Measurements from ENCODE around the gene SECISBP2. TPM values are rescaled to one million over a fixed set of nuclear protein-coding genes. Genes with fewer than 3 reads are reported as not detected.

The SECISBP2 gene
- total RNA-seq, 1 donor from 2014 or later, result 103 TPM

DNA sequence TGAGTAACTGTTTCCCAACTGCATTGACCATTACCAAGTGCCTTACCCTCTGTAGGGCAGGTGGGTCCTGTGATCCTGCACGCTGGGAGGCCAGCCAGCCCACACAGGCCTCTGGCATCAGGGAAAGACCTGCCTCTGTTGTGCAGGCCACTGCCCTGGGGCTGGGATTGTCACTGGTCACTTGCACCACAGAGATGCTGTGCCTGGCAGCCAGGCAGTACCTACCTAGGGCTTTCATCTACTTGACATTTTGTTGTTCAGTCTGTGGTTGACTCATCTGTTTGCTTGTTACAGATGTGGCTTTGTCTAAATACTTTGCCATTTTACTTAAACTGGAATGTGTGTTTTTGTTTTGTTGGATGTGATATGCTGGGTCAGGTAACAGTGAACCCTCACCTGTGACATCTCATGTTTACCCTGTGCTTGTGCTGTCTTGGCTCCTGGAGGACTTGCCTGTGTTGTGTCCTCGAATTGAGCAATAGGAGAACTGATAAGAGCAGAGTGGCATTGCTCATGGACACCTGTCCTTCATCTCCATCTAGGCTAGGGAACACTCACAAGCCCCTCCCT lies 32.8 kb downstream of the SECISBP2 start:
- no peak for DNase-seq (ENCODE audit: low spot score)

DNA sequence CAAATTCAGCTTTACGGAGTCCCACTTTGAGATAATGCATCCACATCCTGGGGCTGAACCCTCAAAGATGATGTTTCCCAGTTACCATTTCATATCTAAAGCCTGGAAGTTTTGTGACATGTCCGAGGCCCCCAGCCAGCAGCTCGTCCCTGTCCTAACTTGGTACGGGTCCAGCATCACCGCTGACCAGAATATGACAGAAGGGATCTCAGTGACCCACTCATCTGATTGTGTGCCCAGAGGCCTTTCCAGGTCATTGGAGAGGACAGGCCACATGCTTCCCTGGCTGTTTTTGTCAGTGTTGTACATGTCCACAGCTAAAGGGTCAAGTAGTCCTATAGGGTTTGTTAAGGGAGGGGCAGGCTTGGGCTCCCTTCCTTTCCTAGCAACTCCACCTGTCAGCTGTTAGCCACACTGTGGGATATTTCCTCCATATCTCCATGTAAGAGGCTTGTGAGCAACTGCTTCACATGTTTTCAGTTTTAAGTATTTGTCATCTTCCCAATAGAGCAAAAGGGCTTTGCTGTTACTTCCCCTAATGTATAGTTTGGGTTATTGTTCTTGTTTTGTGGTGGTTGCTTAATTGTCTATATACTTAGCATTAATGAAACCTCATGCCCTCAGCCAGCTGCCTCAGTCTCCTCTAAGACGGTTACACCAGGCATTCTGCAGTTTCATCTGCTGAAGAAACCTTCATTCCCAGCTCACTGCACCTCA lies 33.4 kb downstream of the SECISBP2 start:
- DNase-seq (ENCODE audit: low spot score), result no peak

DNA sequence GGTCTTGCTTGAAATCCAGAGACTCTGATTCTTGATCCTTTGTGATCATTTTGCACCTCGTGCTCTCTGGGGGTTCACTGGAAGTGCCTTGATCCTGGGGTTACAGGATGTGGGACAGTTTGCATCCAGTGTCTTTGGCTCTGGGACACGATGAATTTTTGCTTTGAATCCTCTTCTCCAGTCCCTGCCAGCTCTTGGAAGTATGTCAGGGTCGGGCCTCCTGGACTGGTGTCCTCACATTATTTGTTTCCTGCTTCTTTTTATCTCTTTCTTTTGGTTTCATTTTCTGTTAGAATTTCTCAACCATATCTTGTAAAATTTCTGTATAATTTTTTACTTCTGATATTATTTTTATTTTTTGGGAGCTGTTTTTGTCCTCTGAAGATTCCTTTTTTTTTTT lies 34.2 kb downstream of the SECISBP2 start:
- DNase-seq (ENCODE audit: low spot score), result no peak

DNA sequence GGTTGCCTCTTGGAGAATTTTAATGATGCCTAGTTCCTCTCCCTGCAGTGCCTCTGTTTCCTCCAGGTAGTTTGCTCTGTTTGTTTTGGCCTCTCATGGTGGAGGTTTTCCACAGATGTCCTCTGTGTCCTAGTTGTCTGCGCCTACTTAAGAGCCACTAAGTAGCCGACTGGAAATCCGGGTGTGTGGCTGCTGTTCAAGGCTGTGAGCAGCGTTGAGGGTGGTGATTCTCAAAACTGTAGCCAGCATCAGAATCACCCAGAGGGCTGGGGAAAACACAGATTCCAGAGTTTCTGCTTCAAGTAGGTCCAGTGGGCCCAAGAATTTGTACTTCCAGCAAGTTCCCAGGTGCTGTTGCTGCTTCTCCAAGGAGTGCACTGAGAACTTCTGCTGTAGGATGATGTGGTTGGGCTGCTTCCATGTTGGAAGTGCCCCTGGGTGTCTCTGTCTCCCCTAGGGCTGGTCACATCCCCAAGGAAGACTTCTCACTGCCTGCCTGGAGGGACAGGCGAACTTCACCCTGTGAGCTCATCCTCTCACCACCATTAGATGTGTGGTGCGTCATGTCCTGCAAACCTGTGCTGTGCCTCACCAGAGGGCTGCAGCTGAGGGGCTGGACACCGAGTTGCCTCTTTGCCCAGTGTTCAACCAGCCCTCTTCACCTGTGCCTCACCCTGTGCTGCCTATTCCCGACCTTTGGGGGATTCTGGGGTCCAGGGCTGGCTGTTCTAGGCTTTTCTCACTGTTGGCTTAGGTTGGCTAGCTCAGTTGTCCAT lies 34.8 kb downstream of the SECISBP2 start:
- no peak for DNase-seq (ENCODE audit: low spot score)

DNA sequence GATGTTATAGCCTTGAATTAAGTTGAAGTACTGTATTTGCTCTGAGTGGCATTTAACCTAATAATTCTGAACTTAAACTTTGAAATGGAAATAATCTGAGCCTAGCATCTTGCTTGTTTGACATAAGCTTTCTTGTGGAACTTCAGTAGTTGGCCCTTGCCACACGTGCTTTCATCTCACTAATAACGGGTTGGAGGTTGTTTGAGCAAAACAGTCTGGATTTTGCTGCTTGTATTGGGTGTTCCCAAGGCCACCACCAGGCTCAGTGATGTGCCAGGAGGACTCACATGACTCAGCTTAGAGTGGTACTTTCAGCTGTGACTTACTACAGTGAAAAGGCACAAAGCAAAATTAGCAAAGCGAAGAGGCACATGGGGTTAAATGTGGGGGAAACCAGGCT lies 35.7 kb downstream of the SECISBP2 start:
- DNase-seq (ENCODE audit: low spot score), result no peak

DNA sequence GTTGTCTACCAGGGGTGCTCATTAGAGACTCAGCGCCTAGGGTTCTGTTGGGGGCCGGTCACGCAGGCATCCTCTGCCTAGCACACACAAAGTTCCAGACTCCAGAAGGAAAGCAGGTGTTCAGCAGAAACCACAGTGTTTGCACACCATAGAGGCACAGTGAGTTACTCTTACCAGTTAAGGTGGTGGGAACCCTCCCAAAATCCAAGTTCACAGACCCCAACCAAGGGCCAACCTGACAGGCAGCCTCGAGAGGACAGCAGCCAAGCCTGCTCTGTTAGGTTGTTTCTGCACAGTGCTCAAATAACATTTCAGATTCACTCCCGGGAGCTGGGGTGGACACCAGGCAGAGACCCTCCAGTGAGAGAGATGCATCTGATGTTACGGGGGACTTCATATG lies 36.2 kb downstream of the SECISBP2 start:
- no peak for DNase-seq (ENCODE audit: low spot score)

DNA sequence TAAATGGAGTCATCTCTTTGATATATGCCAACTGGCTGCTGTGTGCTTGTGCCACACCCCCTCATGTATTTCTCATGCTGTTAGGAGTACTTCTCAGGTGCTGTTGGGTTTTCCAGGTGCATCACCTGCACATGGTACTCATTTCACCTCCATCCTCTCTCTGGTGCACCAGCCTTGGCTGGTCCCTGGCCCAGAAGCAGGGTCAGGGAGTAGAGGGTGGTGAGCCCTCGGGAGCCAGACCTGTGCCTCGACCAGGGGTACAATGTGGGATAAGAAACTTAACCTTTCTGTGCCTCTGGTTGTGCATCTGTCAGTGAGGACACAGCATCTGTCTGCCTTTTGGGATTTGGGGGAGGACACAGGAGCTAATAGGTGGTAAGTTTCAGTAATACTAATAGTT lies 38.5 kb downstream of the SECISBP2 start:
- DNase-seq (ENCODE audit: low spot score), result no peak

DNA sequence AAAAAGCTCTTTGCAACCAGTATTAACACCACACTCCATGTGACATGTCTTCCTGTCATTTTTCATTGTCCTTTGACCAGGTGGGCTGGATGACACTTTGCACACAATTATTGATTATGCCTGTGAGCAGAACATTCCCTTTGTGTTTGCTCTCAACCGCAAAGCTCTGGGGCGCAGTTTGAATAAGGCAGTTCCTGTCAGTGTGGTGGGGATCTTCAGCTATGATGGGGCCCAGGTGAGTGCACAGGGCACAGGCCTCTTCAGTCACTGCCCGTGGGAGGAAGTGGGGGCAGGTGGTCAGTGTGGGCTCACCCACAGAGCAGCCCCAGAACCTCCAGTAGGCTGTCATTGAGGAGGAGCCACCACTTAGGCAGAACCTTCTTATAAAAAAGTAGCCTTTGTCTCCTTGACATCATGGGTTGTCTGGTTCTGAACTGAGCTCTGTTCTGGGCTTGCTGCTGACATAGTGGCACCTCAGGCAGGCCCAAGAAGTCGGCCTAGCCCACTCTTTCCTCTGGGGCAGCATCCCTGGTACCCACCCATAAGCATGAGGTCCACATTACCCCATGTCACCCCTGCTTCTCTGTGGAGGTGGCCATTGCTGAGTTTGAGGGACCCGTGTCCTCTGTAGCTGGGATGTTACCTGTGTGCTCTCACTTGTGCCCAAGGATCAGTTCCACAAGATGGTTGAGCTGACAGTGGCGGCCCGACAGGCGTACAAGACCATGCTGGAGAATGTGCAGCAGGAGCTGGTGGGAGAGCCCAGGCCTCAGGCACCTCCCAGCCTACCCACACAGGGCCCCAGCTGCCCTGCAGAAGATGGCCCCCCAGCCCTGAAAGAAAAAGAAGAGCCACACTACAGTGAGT lies 39.3 kb downstream of the SECISBP2 start:
- no peak for DNase-seq (ENCODE audit: low spot score)

DNA sequence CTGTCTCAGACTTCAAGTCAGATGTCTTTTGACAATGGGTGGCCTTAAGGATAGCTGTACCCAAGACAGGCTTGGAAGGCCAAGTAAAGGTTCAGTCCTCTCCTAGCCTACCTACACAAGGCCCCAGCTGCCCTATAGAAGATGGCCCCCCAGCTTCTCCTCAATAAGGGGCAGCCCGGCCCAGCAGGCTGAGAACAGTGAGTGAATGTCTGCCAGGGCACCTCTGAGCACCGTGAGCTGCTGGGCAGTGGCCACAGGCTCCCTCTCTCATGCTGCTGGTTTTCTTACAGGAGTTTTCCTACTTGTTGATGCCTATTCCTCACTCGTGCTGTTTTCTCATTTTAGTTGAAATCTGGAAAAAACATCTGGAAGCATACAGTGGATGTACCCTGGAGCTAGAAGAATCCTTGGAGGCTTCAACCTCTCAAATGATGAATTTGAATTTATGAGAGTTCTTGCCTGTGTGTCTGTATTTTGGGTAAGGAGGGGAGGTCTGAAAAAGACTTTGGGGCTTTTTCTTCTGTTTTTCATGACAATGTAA lies 40.1 kb downstream of the SECISBP2 start:
- DNase-seq (ENCODE audit: low spot score), result no peak

DNA sequence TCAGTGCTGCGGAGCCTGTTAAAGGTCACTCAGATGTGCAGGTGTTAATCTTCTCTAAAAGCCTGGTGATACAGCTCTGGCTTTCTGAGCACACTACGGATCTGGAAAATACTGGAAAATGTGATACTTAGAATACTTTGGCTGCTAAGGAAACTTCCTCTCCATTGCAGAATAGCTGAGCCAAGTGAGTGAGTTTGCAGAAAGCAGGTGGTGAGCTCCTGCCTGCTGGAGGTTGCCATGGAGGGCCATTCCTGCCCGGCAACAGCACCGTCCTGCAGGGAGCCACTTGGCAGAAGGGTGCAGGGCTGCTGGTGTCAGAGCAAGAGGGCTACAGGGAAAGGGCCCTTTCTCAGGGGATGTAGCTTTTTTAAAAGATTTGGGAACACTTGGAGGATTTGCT lies 40.7 kb downstream of the SECISBP2 start:
- peak; percentile 24 for DNase-seq (ENCODE audit: low spot score)

DNA sequence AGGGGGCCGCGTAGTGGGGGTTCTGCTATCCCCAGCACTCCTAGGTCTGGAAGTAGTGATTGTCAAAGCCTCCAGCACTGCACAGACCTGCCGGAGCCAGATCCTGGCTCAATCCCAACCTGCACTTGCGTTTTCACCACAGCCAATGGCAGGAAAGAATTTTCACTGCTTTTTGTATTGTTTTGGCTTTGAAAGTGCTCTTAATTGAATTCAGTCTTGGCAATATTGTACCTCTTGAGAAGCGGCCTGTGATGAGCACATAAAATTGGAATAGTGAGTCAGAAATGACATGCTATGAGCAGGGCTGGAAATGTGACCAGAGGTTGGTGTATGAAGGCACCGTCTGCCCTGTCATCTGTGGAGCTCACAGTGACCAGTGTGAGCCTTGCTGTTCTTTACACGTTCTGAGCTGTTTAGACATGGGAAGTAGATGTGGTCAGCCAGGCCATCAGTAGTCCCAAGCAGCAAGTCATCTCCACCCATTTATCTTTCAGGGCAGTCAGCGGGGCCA lies 41.5 kb downstream of the SECISBP2 start:
- DNase-seq (ENCODE audit: low spot score), result peak; percentile 30

DNA sequence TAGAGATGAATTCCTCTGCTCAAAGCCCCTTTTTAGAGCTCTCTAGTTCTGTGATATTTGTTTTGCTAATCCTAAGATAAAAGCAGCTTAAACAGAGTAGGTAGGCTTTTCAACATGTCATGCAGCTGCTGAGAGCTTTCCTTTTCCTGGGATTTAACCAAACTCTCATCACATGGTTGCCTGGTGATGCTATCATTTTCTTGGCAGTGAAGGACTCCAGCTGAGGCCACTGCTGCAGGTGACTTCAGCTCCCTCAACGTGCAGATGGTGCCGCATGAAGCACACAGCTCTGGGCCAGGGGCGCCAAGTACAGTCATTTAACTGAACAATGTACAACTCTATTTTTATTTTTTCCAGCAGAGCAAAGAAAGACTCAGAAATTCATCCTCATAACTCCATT lies 42.2 kb downstream of the SECISBP2 start:
- peak; percentile 24 for DNase-seq (ENCODE audit: low spot score)

DNA sequence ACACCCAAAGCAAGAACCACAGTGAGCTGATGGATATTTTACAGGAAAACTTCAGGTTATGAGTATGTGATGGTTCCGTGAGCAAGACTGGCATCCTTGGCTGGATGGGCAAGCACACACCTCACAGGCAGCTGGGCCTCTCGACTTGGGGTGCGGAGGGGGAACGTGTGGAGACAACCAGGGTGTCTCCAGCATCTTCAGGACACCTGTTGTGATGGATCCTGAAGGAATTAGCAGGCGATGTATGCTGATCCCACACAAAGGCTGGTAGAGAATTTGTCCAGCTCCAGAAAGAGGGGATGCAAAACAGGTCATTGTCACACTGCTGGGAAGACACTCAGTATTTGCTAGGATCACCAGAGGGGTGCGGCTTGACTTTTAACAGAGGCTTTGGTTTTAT lies 42.7 kb downstream of the SECISBP2 start:
- peak; percentile 29 for DNase-seq (ENCODE audit: low spot score)

DNA sequence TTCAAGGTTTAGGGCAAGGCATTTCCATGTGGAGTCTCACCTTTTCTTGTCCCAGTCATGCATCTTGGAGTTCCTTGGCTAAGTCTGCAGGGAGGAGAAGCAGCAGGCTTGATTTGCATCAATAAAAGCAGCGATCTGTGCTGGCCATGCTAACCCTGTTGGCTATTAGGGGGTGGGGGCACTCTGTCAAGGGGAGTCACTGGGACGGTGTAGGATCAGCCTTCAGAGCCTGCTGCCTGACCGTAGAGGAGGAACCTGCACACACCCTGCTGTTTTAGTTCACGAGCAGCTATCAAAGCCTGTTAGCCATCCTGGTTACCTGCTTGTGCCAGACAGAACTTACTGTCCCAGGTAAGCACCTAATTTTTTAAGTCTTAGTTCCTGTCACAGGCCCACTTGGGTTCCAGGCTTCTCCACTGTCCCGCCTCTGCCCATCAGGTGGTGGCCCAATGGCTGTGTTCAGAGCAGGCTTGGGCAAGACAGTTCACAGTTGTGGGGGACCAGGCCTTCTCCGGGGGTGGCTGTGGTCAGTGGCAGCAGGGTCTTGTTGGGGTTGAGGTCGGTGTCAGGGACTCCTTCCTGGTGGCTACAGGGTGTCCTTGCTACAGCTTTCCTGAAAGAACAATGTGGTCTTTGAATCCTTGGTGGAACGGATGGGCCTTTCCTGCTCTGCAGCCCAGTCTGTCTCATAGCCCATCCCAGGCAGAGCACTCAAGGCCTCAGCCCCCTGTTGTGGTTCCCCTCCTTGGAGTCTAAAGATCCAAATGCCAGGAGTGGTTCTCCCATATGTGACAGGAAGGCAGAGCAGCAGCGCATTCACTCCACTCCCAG lies 43.7 kb downstream of the SECISBP2 start:
- DNase-seq (ENCODE audit: low spot score), result peak; percentile 31

DNA sequence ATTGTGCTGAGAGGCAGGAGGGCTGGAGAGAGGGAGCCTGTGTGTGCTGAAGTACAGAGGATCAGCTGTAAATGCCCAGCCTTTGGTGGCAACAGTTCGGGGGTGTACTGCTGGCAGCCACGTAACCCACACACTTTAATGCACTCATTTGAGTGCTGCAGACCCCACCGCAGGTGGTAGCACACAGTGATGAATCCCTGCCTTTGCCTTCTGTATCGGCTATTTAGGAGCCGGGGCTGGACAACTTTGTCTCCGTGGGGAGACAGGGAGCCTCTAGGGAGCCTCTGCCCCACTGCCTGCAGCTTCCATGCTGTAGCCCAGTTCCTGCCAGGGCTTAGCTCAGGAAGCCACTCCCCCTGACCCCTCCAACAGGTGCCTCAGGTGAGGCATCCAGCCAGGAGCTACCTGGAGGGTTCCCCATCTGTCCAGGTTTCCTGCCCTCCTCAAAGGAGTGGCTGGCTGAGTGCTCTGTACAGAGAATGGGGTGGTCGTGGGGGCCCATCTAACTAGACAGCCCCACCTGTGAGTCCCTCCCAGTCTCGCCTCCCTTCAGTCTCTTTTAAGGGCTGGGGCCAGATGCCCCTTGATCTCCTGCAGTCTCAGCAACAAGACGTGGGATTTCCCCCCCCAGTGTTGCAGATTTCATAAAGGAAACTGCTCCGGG lies 44.5 kb downstream of the SECISBP2 start:
- DNase-seq (ENCODE audit: low spot score), result peak; percentile 30

DNA sequence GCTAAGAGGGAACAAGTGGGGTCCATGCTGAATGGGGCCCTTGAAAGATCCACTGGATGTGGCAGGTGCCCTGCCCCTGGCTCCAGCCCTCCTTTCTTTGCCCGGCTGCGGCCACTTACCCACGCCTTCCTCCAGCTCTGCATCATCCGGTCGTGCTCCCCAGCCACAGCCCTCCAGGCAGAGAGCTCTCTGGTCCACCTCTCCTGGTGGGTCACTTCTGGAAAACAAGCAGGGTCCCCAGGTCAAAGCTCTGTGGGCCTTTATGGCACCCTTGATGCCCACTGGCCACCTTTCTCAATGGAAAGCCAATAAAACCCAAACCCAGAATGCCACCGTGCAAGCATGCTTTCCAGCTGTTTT lies 45.0 kb downstream of the SECISBP2 start:
- DNase-seq (ENCODE audit: low spot score), result peak; percentile 39

DNA sequence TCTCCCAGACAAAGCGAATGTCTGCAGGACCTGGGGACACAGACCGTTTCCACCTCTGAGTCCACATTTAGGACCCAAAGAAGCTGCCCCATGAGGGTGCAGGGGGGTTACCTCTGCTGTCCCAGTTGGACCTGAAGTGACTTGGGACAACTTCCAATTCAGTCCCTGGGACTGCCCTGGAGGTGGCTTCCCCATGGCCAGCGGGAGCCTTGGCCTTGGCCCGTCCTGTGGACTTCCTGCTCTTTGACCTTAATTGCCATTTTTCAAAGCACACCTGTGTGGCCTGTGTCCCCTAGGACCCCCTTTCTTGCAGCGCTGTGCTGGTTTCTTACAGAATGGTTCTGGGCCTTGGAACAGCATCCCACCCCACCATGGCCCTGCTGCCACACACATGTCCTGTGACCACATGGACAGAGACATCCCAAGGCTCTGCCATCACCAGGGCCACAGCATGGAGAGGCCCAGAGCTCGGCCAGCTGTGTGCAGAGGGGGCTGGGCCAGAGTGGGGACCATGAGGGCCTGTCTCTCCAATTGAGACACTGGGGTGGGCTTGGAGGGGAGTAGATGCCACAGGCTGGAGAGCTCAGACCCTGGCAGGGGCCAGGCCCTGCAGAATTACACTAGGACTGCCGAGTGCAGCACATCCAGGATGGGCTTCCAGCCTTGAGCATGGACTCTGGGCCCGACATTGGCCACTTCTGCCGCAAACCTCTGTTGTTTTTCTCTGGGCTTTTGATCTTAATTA lies 45.8 kb downstream of the SECISBP2 start:
- DNase-seq (ENCODE audit: low spot score), result no peak

DNA sequence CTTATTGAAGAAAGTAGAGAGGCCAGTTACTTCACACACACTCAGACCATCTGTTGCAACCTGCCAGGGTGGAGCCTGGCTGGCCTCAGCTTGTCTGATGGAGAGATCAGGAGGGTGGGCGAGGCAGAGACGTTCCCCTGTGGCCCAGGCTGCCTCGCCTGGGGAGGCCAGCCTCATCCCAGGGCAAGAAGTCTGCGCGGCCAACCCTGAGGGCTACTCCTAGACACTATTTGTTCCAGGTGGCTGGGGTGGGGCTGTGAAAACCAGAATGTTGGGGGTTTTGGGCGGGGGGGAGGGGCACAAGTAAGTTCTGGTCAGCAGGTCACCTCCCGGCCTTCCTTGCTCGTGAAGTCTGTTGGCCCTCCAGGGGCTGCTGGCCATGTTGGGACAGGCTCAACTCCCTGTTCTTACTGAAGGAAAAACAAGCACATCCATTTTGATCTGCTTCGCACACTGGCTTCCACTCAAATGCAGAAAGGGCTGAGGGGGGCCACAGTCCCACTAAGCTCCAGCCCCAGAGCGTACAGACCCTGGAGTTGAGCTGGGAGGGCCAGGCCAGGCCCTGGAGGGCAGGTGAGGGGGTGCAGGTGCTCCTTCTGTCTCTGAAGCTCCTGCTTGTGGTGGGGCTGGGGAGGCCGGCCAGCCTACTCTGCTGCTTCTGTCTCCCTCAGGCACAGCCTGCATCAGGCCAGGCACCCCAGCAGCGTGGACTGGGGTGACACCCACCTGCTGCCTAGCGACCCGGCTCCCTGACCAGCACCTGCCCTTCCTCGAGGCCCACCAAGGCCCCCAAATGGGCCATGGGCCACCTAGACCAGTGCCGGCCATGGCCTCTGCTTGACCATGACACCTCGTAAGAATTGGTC lies 46.6 kb downstream of the SECISBP2 start:
- DNase-seq (ENCODE audit: low spot score), result no peak

DNA sequence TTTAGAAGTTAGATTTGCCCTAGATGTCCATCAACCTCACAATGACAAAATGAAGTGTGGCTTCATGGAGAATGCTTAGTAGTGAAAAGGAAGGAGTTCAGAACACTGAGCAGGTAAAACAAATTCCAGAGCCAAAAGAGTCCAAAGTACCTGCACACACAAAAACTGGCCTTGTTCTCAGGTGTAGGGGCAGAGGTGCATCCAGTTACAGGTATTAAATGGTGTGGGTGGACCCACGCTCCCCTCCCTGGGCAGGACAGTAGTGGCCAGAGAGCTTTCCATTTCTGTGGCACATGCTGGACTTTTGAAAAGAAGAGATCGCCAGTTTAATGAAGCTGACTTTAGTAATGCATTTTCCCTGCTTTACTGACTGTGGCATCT lies 47.2 kb downstream of the SECISBP2 start:
- DNase-seq (ENCODE audit: low spot score), result no peak
